ENCODE data around the gene UGT1A9.

The UGT1A9 gene

GRCh38 chr2:233764761-233765160 lies 93.1 kb downstream of the UGT1A9 start:
- no peak overlapping the region for H3K4me3 ChIP-seq (ENCODE audit: low read depth, low read length)
- no peak for DNase-seq (ENCODE audit: low read depth)
- no peak for TF ChIP-seq CTCF (IDR thresholded peaks at IDR 0.05; ENCODE audit: low read depth, low read length)
- TF ChIP-seq MYC (IDR thresholded peaks at IDR 0.05; ENCODE audit: low read depth, low read length): no peak
- TF ChIP-seq POLR2A (IDR thresholded peaks at IDR 0.05; ENCODE audit: extremely low read depth, insufficient read length): no peak
- no peak for TF ChIP-seq MAX (IDR thresholded peaks at IDR 0.05; ENCODE audit: low read depth, low read length)

- TF ChIP-seq MAX (IDR thresholded peaks at IDR 0.05; ENCODE audit: low read depth, low read length): no peak
- no peak for TF ChIP-seq MYC (IDR thresholded peaks at IDR 0.05; ENCODE audit: low read depth, low read length)
- no peak for TF ChIP-seq POLR2A (IDR thresholded peaks at IDR 0.05; ENCODE audit: extremely low read depth, insufficient read length)
- no peak for TF ChIP-seq CTCF (IDR thresholded peaks at IDR 0.05; ENCODE audit: low read depth, low read length)
- no peak overlapping the region for H3K4me3 ChIP-seq (ENCODE audit: low read depth, low read length)
- DNase-seq (ENCODE audit: low read depth): no peak
Measured at GRCh38 chr2:233766416-233766815, 94.7 kb downstream of the UGT1A9 start.

- H3K4me3 ChIP-seq (ENCODE audit: low read depth, low read length): no peak overlapping the region
- no peak for DNase-seq (ENCODE audit: low read depth)
- TF ChIP-seq POLR2A (IDR thresholded peaks at IDR 0.05; ENCODE audit: extremely low read depth, insufficient read length): no peak
- no peak for TF ChIP-seq MYC (IDR thresholded peaks at IDR 0.05; ENCODE audit: low read depth, low read length)
- TF ChIP-seq CTCF (IDR thresholded peaks at IDR 0.05; ENCODE audit: low read depth, low read length): no peak
- no peak for TF ChIP-seq MAX (IDR thresholded peaks at IDR 0.05; ENCODE audit: low read depth, low read length)
Measured at GRCh38 chr2:233768076-233768475, 96.4 kb downstream of the UGT1A9 start.

GRCh38 chr2:233769260-233769659 lies 97.6 kb downstream of the UGT1A9 start:
- TF ChIP-seq MYC (IDR thresholded peaks at IDR 0.05; ENCODE audit: low read depth, low read length) (no peak), MAX (IDR thresholded peaks at IDR 0.05; ENCODE audit: low read depth, low read length) (no peak), POLR2A (IDR thresholded peaks at IDR 0.05; ENCODE audit: extremely low read depth, insufficient read length) (no peak), CTCF (IDR thresholded peaks at IDR 0.05; ENCODE audit: low read depth, low read length) (no peak)
- no peak for DNase-seq (ENCODE audit: low read depth)
- no peak overlapping the region for H3K4me3 ChIP-seq (ENCODE audit: low read depth, low read length)

- DNase-seq (ENCODE audit: low read depth): no peak
- TF ChIP-seq MYC (IDR thresholded peaks at IDR 0.05; ENCODE audit: low read depth, low read length) (no peak), CTCF (IDR thresholded peaks at IDR 0.05; ENCODE audit: low read depth, low read length) (no peak), MAX (IDR thresholded peaks at IDR 0.05; ENCODE audit: low read depth, low read length) (no peak), POLR2A (IDR thresholded peaks at IDR 0.05; ENCODE audit: extremely low read depth, insufficient read length) (no peak)
- H3K4me3 ChIP-seq (ENCODE audit: low read depth, low read length): no peak overlapping the region
Measured at GRCh38 chr2:233772153-233772552, 100.5 kb downstream of the UGT1A9 start.

- H3K4me3 ChIP-seq (ENCODE audit: low read depth, low read length): no peak overlapping the region
- TF ChIP-seq MYC (IDR thresholded peaks at IDR 0.05; ENCODE audit: low read depth, low read length) (no peak), POLR2A (IDR thresholded peaks at IDR 0.05; ENCODE audit: extremely low read depth, insufficient read length) (no peak)
- DNase-seq (ENCODE audit: low read depth): no peak
Measured at GRCh38 chr2:233772583-233772982, 100.9 kb downstream of the UGT1A9 start.
